Suprapubic skin (tissue), 4 donors: ENCODE data around the gene EPHA5. TPM values are rescaled to one million over a fixed set of nuclear protein-coding genes. Genes with fewer than 3 reads are reported as not detected.

ENCODE experiments used
- DNase-seq, 2 donors: peaks; one replicate each; pipeline ENCODE4 v3.0.0-alpha.2; 2019; ENCODE audit warnings: low spot score in 2 of 2
- H3K27ac ChIP-seq: fragments of 200-600 bp; sonication (generic); one replicate; pipeline ENCODE4 v1.5.1; 2019
- H3K27me3 ChIP-seq: fragments of 200-600 bp; sonication (generic); one replicate; pipeline ENCODE4 v1.5.1; 2019
- H3K36me3 ChIP-seq: fragments of 200-600 bp; sonication (generic); one replicate; pipeline ENCODE4 v1.5.1; 2019
- H3K4me1 ChIP-seq: fragments of 200-600 bp; sonication (generic); one replicate; pipeline ENCODE4 v1.5.1; 2019
- H3K4me3 ChIP-seq: fragments of 200-600 bp; sonication (generic); one replicate; pipeline ENCODE4 v1.5.1; 2019; ENCODE audit warnings: mild to moderate bottlenecking
- H3K9me3 ChIP-seq: fragments of 200-600 bp; sonication (generic); one replicate; pipeline ENCODE4 v1.5.1; 2019
- EP300 ChIP-seq: sonication (generic); formaldehyde crosslinking; IDR thresholded peaks from one replicate; pipeline ENCODE4 v1.6.1; 2017; ENCODE audit warnings: antibody characterized with exemption
- POLR2A ChIP-seq, 2 donors: fragments of 450-650 bp; IDR thresholded peaks; one replicate each; pipeline ENCODE4 v1.6.1; 2017; ENCODE audit warnings: antibody characterized with exemption in 2 of 2, mild to moderate bottlenecking in 2 of 2, moderate library complexity in 2 of 2
- POLR2AphosphoS5 ChIP-seq, 3 donors: sonication (generic); formaldehyde crosslinking; IDR thresholded peaks; one replicate each; pipeline ENCODE4 v1.6.1; 2017; ENCODE audit warnings: antibody characterized with exemption in 3 of 3
- WGBS: methylation state at CpG from one replicate; pipeline ENCODE4 v1.1.5; 2018; 5-methylcytosine and 5-hydroxymethylcytosine counted together
- total RNA-seq, 4 donors: library from RNA; depleted of rRNA; stranded (reverse); fragments of >200 nt; gene quantifications; one replicate each; pipeline ENCODE4 v1.1.0, GENCODE V29; 2016
- TF ChIP-seq, protein P1 (sequence below), 2 donors: fragments of 200-600 bp in 1 of 2; fragments of 450-650 bp in 1 of 2; sonication (generic) in 1 of 2; IDR thresholded peaks; one replicate each; pipeline ENCODE4 v1.5.1; 2016 to 2019; ENCODE audit warnings: antibody characterized with exemption in 2 of 2, mild to moderate bottlenecking in 1 of 2, moderate library complexity in 1 of 2

The EPHA5 gene
- total RNA-seq, 4 donors from 2014 or later, result 0.15 to 0.55 (median 0.37) TPM

GRCh38 chr4:65665771-65666523 lies 4.3 kb downstream of the EPHA5 start:
- H3K4me3 ChIP-seq, result no peak overlapping the region
- no peak for DNase-seq
- peaks cover 61% of the 10 kb centered on the region for H3K27me3 ChIP-seq
- H3K36me3 ChIP-seq, result no peaks in the 10 kb centered on the region
- H3K27ac ChIP-seq, result no peak overlapping the region
- TF ChIP-seq POLR2A (IDR thresholded peaks at IDR 0.05) (no peak), EP300 (no peak), POLR2AphosphoS5 (IDR thresholded peaks at IDR 0.05) (no peak)
- TF ChIP-seq, protein P1, sequence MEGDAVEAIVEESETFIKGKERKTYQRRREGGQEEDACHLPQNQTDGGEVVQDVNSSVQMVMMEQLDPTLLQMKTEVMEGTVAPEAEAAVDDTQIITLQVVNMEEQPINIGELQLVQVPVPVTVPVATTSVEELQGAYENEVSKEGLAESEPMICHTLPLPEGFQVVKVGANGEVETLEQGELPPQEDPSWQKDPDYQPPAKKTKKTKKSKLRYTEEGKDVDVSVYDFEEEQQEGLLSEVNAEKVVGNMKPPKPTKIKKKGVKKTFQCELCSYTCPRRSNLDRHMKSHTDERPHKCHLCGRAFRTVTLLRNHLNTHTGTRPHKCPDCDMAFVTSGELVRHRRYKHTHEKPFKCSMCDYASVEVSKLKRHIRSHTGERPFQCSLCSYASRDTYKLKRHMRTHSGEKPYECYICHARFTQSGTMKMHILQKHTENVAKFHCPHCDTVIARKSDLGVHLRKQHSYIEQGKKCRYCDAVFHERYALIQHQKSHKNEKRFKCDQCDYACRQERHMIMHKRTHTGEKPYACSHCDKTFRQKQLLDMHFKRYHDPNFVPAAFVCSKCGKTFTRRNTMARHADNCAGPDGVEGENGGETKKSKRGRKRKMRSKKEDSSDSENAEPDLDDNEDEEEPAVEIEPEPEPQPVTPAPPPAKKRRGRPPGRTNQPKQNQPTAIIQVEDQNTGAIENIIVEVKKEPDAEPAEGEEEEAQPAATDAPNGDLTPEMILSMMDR (IDR thresholded peaks at IDR 0.05), result no peak
- H3K4me1 ChIP-seq, result peaks cover 34% of the 10 kb centered on the region
- no peaks in the 10 kb centered on the region for H3K9me3 ChIP-seq
- WGBS, result 68% methylated on average over 3 of the region's 3 CpGs

DNA sequence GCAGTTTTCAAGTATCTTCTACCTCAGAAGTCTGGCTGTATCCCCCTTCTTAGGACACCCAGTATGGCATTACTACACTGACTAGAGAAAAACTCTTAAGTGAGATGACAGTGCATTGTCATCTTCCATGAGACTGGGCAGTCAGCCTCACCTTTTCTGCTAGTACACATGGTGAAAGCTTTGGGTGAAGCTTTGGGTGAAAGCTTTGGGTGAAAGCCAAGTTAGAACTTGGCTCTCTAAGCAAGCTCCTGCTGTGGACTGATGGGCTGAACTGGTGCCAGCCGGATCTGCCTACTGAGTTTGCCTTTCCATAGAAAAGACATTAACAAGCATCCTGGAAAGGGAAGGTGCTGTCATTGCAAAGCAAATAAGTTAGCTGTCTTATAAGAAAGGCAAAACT lies 8.8 kb downstream of the EPHA5 start:
- 20% methylated on average over 1 of the region's 1 CpG for WGBS
- Histone ChIP-seq H3K4me3 (no peak overlapping the region), H3K27me3 (peaks cover 23% of the 10 kb centered on the region), H3K27ac (no peak overlapping the region), H3K4me1 (no peaks in the 10 kb centered on the region), H3K9me3 (no peaks in the 10 kb centered on the region), H3K36me3 (no peaks in the 10 kb centered on the region)
- no peak for DNase-seq
- TF ChIP-seq POLR2A (IDR thresholded peaks at IDR 0.05) (no peak), EP300 (no peak), POLR2AphosphoS5 (IDR thresholded peaks at IDR 0.05) (no peak)
- TF ChIP-seq, protein P1 (IDR thresholded peaks at IDR 0.05), result no peak

GRCh38 chr4:65658117-65658516 lies 12.2 kb downstream of the EPHA5 start:
- H3K36me3 ChIP-seq, result no peaks in the 10 kb centered on the region
- H3K4me3 ChIP-seq, result no peak overlapping the region
- no peaks in the 10 kb centered on the region for H3K4me1 ChIP-seq
- no peak overlapping the region for H3K27ac ChIP-seq
- no peaks in the 10 kb centered on the region for H3K9me3 ChIP-seq
- H3K27me3 ChIP-seq, result no peaks in the 10 kb centered on the region
- no peak for DNase-seq
- WGBS, result 92% methylated on average over 1 of the region's 1 CpG
- TF ChIP-seq POLR2A (IDR thresholded peaks at IDR 0.05), result no peak
- TF ChIP-seq, protein P1 (IDR thresholded peaks at IDR 0.05), result no peak
- no peak for TF ChIP-seq EP300
- no peak for TF ChIP-seq POLR2AphosphoS5 (IDR thresholded peaks at IDR 0.05)

DNA sequence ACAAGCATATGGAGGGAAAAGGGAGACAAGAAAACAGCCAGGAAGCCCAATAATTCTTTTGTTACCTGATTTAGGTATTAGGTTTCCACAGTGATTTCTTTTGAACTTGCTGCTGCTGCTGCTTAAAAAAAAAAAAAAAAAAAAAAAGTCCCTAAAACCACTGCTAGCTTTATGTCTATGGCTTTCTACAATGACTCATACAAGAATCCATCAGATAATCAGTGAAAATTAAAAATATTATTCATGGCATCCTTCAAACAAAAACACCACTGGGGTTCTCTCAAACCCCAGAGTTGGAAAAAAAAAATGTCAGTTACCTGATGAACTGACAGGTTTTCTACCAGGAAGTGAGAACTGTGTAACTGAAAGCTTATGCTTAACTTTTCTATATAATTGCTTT lies 14.3 kb downstream of the EPHA5 start:
- H3K4me3 ChIP-seq, result no peak overlapping the region
- TF ChIP-seq EP300, result no peak
- TF ChIP-seq POLR2AphosphoS5 (IDR thresholded peaks at IDR 0.05), result no peak
- no peak for TF ChIP-seq POLR2A (IDR thresholded peaks at IDR 0.05)
- TF ChIP-seq, protein P1 (IDR thresholded peaks at IDR 0.05), result no peak
- no peaks in the 10 kb centered on the region for H3K9me3 ChIP-seq
- no peak for DNase-seq
- no peaks in the 10 kb centered on the region for H3K27me3 ChIP-seq
- H3K36me3 ChIP-seq, result no peaks in the 10 kb centered on the region
- H3K4me1 ChIP-seq, result no peaks in the 10 kb centered on the region
- H3K27ac ChIP-seq, result no peak overlapping the region

GRCh38 chr4:65654976-65655375 lies 15.3 kb downstream of the EPHA5 start:
- Histone ChIP-seq H3K36me3 (no peaks in the 10 kb centered on the region), H3K9me3 (no peaks in the 10 kb centered on the region), H3K27me3 (no peaks in the 10 kb centered on the region), H3K4me3 (no peak overlapping the region), H3K27ac (no peak overlapping the region), H3K4me1 (no peaks in the 10 kb centered on the region)
- WGBS, result 89% methylated on average over 1 of the region's 1 CpG
- no peak for DNase-seq
- TF ChIP-seq EP300, result no peak
- no peak for TF ChIP-seq POLR2A (IDR thresholded peaks at IDR 0.05)
- TF ChIP-seq, protein P1 (IDR thresholded peaks at IDR 0.05), result no peak
- TF ChIP-seq POLR2AphosphoS5 (IDR thresholded peaks at IDR 0.05), result no peak
